Endothelial cell of hepatic sinusoid (primary cell): ENCODE measurements around the gene UNC5A.

Experiments
- in situ Hi-C: cut with HindIII; loops from 2 replicates; pipeline ENCODE4 v1.10.0; 2017; ENCODE audit warnings: low sequenced_read_pairs

UNC5A gene

DNA sequence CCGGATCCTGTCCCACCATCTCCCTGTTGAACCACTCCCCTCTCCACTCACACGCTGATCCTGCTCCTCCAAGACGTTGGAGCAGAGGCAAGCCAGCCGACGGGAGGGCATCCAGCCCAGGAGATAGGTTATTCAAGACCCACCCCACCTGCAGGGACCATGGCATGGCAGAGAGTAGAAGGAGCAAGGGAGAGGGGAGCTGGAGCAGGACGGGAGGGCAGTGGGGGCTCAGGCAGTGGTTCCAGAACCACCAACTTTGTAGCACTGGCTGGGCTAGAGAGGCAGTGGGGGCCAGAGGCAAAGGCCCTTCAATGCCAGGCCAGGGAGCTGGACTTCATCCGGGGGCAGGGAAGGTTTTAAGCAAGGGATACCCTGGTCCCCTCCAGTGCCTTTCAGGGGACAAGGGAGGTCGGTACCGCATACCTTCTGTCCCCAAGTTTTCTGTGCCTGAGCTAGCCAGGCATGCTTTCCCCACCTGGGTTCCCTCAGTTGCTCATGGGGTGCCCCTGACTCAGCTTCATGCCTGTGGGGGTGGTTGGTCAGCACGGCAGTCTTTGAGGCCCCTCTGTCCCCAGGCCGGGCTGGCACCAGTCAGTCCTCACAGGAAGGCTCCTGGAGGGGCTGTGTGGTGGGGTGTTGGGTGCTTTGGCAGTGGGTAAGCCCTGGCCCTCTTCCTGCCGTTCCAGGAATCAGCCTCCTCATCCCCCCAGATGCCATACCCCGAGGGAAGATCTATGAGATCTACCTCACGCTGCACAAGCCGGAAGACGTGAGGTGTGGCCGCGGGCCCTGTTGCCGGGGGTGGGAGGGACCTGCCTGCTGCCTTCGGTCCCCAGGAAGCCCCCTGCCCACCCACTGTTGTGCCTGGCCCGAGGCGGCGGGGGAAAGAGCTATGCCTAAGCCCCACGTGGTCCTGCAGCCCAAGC is 66.4 kb downstream of the UNC5A start:
- in situ Hi-C loops: no loop called here

DNA sequence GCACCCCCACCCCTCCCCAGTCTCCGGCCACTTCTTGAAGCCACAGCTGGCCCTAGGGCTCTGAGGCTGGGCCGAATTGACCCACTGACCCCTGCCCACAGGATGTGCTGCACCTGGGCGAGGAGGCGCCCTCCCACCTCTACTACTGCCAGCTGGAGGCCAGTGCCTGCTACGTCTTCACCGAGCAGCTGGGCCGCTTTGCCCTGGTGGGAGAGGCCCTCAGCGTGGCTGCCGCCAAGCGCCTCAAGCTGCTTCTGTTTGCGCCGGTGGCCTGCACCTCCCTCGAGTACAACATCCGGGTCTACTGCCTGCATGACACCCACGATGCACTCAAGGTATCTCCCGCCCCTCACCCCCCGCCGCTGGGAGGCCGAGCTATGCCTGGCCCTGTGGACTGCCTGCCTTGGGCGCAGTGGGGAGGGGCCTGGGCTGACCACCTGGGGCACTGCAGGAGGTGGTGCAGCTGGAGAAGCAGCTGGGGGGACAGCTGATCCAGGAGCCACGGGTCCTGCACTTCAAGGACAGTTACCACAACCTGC is 67.5 kb downstream of the UNC5A start:
- in situ Hi-C loops: no loop called here

DNA sequence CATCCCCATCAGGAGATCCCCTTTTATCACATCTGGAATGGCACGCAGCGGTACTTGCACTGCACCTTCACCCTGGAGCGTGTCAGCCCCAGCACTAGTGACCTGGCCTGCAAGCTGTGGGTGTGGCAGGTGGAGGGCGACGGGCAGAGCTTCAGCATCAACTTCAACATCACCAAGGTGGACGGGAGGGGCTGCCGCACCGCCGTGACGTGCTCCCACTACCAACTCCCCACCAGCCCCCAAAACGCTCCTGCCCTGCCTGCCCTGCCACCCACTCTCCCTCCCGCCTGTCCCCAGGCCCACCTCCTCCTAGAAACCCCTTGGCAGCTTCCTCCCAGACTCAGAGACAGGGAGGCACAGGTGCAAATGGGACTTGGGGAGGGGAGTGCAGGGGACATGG is 68.1 kb downstream of the UNC5A start:
- in situ Hi-C loops: no loop called here

- in situ Hi-C loops: no loop called here
These were observed 68.7 kb downstream of the UNC5A start for GRCh38 chr5:176878906-176879662.

- in situ Hi-C loops: no loop called here
These were observed 69.5 kb downstream of the UNC5A start for GRCh38 chr5:176879663-176880361.

GRCh38 chr5:176880366-176881020 is 70.1 kb downstream of the UNC5A start:
- in situ Hi-C loops: no loop called here

GRCh38 chr5:176881021-176881749 is 70.8 kb downstream of the UNC5A start:
- in situ Hi-C loops: no loop called here

DNA sequence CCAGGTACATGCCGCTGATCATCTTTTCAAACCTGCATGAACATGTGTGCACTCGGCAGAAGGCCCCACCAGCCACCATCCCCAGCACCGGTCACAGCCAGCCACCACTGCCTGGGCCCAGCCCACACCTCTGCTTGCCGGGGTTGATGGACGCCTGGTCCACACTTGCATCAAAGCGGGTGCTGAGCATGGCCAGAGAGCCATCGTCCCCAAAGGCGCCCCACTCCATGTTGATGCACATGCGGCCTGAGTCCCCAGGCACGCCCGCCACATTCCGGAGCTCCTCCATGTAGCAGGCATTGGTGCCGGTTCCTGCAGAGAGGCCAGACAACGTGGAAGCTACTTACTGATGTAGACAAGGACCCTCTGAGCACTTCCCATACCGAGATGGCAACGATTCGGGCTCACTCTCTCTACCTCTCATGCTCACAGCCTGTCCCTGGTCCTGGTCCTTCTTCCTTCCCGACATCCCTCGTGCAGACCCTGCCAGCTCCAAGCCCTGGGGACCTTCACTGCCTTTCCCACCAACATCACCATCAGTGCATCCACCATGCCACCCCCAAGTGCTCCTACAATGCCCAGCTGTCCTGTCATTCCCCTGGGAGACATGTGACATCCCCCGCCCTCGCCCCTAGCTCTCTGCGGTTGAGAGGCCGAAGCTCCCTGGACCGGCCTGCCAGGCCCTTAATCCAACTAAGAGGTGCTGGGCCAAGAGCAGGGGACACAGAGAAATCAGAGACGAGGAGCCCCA is 71.6 kb downstream of the UNC5A start:
- in situ Hi-C loops: no loop called here

GRCh38 chr5:176882567-176882903 is 72.2 kb downstream of the UNC5A start:
- in situ Hi-C loops: no loop called here

DNA sequence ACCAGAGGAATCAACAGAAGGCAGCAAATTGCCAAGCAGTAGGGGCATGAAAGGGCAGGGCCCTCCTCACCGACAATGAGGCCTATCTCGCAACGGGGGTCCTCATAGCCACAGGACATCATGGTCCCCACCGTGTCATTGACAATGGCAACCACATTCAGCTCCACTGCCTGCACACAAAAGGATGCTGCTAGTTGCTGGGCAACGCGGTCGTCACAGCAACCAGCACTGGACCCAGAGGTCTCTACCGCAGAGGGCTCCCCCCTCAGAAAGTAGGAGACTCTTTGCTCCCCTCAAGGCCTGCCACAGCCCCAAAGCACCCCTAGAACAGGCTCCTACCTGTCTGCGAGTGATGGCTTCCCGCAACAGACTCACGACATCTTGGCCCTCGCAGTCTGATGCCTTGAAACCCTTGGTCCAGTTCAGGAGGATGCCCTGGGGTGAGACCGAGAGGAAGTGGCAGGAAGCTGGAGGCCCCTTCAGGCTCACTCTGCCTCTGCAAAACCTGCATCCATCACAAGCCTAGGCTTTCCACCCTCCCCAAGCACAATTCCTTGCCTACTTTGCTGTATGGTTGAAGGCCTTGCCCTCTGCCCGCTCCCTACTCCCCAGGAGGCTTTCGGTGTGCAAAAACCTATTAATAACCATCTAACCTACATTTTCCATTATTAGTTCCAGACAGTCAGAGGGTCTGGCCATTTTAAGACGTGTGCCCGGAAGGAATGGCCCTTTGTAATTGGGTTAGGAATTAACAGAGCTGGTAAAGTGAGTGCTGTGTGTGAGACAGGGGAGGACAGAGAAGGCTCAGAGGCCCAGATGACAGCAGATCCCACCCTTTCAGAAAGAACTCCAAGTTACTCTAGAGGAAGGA is 73.6 kb downstream of the UNC5A start:
- in situ Hi-C loops: no loop called here

DNA sequence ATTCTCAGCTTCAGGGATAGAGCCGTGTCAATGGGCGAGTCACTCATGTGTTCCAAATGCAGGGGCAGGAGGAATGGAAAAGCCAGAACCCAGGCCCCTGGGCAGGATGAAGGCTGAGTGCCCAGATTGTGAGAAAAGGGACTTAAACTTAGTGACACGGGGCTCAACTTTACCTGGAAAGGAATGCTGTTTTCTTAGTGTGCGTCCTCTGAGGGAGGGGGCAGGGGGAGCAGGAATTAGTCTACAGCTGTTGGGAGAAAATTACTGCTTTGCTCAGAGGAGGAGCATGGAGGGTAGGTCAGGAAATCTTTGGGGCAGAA is 74.2 kb downstream of the UNC5A start:
- in situ Hi-C loops: no loop called here

DNA sequence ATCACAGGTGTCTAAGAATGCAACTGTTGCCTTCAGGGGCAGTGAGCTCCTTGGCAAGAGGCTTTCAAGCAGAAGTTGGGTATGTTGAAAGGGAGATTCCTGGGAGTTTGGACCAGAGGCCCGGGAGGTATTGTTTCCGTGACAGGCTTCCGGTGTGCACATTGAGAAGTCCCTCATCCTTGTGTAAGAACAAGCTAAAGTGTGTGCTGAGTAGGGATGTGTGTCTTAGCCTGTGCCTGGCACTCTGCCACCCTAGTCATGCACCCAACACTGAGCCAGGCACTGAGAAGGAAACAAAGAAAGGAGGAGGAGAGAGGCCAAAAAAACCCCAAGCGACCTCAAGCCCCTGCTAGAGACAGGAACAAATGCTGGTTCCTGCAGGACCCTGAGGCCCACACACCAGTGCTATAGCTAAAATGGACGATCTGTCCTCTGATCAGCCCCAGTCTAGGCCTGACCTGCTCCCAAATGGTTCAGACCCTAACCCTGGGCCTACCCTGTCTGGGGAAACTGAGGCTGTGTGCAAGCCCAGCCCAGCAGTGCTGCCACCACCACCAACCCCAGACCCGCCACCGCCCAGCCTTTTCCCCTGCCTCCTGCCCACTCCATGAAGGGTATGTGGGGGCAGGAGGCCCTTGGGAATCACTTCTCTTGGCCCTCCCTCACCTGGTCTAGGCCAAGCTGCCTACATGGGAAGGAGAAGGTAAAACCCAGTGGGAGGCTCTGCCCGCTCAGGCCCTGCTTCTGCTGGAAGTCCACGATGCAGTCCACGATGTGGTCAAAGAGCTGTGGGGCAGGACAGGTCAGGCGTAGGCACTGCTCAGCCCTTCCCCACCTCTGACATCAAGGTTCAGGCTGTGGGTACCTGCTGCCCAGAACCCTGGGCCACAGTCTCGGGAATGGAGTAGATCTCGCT is 76.2 kb downstream of the UNC5A start:
- in situ Hi-C loops: no loop called here

GRCh38 chr5:176887252-176887849 is 77.0 kb downstream of the UNC5A start:
- in situ Hi-C loops: no loop called here

DNA sequence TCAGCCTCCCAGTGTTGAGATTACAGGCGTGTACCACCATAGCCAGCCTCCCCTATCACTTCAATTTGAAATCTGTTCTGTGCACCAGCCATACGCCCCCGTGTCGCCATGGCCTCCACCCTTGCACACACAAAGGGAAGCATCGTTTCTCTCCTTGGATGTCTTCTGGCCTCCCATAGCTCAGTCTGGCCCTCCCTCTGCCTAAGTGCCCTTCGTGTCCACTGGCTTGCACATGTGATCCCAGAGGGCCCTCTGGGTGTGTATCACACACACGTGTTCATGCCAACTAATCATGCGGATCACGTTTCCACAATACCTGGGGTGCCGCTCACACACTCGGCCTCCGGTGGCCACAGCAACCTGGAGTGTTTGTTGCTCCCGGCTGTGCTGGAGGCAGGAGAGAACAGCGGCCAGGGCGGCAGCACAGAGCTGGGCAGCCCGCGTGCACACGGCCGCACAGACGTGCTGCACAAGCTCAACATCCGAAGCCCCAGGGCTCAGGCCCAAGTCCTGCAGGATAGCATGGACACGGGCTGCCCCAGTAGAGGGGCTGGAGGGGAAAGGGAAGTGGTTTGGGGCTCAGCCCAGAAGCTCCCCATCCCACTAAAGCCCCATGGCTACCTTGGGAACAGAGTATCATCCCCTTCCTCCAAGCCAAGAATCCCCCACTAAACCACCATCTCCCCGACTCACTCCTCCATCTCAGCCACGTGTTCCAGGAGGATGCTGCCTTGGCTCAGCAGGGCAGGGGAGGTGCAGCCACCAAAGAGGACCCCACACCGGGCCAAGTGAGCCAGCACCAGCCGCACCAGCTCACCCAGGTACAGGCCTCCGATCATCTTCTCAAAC is 77.9 kb downstream of the UNC5A start:
- in situ Hi-C loops: no loop called here

GRCh38 chr5:176888865-176889165 is 78.5 kb downstream of the UNC5A start:
- in situ Hi-C loops: no loop called here
